DMS79 (cell line): Measurements from ENCODE around the gene LSM14B.

ENCODE experiments used
- DNase-seq: peaks from one replicate; lab custom pipeline; 2025; lab: John Stamatoyannopoulos, UW

The LSM14B gene

DNA sequence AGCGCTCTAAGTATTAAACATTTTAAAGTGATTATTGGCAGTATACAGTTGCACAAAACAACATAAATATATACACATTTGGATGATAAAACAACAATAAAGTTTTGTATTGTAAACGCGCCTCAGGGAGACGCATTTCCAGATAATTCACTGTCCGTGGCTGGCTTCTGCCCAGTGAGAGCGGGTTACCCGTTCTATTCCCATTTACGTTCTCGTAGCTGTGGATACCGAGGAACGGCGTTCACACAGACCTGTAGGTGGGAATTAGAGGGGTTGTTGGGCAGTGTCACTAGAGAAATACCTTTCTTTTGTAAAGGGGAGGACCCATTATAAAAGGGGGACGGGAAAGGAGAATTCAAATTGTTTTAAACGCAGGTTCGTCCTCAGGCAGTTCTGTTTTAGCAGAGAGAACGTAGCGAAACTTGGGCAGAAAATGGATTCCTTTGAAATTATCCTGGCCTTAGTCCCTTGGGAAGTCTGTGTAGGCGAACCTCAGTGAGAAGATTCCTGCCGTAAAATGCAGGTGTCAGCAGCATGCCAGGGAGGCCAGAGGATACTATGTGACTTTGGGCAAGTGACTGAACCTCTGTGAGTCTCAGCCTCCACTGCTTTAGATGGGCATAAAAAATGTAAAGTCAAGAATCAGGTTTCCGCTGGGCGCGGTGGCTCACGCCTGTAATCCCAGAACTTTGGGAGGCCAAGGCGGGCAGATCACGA lies 61.3 kb downstream of the LSM14B start:
- DNase-seq: no peak
